ENCODE results near the gene PRSS2. TPM values are rescaled to one million over a fixed set of nuclear protein-coding genes. Genes with fewer than 3 reads are reported as not detected.

The PRSS2 gene
- total RNA-seq, 1 experiment from 2014 or later = 0.40 TPM

- peaks cover 25% of the 10 kb centered on the region for H3K4me1 ChIP-seq (ENCODE audit: insufficient read depth, low read length)
- no peak for TF ChIP-seq EZH2 (IDR thresholded peaks at IDR 0.05; ENCODE audit: low read length, unreplicated experiment)
- TF ChIP-seq EZH2phosphoT487 (IDR thresholded peaks at IDR 0.05; ENCODE audit: borderline replicate concordance, low read length) = no peak
- intact Hi-C loops (cut with micrococcal nuclease) = no loop called here
These were observed 1.3 kb downstream of the PRSS2 start for GRCh38 chr7:142772051-142772450.

GRCh38 chr7:142772673-142773072, 1.9 kb downstream of the PRSS2 start:
- Histone ChIP-seq H3K9me2 (replicated peaks; ENCODE audit: low read length) (no peaks in the 10 kb centered on the region), H3K27ac (ENCODE audit: low read length) (no peak overlapping the region), H3F3A (ENCODE audit: low read length, unreplicated experiment) (peaks cover 3% of the 10 kb centered on the region), H4K20me1 (ENCODE audit: low read length) (no peaks in the 10 kb centered on the region), H3K79me2 (ENCODE audit: low read length) (no peaks in the 10 kb centered on the region), H3K4me3 (ENCODE audit: low read length) (no peak overlapping the region), H3K36me3 (ENCODE audit: low read depth, low read length) (no peaks in the 10 kb centered on the region), H3K4me2 (ENCODE audit: low read length) (no peak overlapping the region), H3K9ac (ENCODE audit: low read length) (no peak overlapping the region), H2AFZ (ENCODE audit: low read length) (no peak overlapping the region), H3K27me3 (ENCODE audit: low read length) (peaks cover 5% of the 10 kb centered on the region), H3K9me3 (ENCODE audit: low read length) (no peaks in the 10 kb centered on the region), H3K4me1 (ENCODE audit: insufficient read depth, low read length) (peaks cover 25% of the 10 kb centered on the region)
- DNase-seq (no peak), ATAC-seq (no peak)
- ChIA-PET CTCF (no interaction called here), POLR2A (ENCODE audit: unreplicated experiment) (no interaction called here)
- BruUV-seq (replicated peaks) = no TSS peak
- intact Hi-C loops (cut with micrococcal nuclease) = no loop called here
- TF ChIP-seq EZH2phosphoT487 (IDR thresholded peaks at IDR 0.05; ENCODE audit: borderline replicate concordance, low read length) = no peak
- TF ChIP-seq EZH2 (IDR thresholded peaks at IDR 0.05; ENCODE audit: low read length, unreplicated experiment) = no peak
- no peak for TF ChIP-seq CTCF (conservative IDR thresholded peaks at IDR 0.05; ENCODE audit: low read depth, low read length)

More at GRCh38 chr7:142772051-142772450, 1.3 kb downstream of the PRSS2 start:
- peaks cover 11% of the 10 kb centered on the region for H3K27me3 ChIP-seq (ENCODE audit: low read length)
- peaks cover 3% of the 10 kb centered on the region for H3F3A ChIP-seq (ENCODE audit: low read length, unreplicated experiment)
- H3K9me3 ChIP-seq (ENCODE audit: low read length) = no peaks in the 10 kb centered on the region
- DNase-seq (no peak), ATAC-seq (no peak)
- H3K79me2 ChIP-seq (ENCODE audit: low read length) = no peaks in the 10 kb centered on the region
- H3K4me2 ChIP-seq (ENCODE audit: low read length) = no peak overlapping the region
- POLR2A ChIA-PET (ENCODE audit: unreplicated experiment) = interaction anchor here (0.6 kb wide), 1 partner anchor 642 kb away, joined by 4 read pairs; no protein-coding TSS in a partner anchor
- H3K9ac ChIP-seq (ENCODE audit: low read length) = no peak overlapping the region
- no peak overlapping the region for H3K4me3 ChIP-seq (ENCODE audit: low read length)
- H3K36me3 ChIP-seq (ENCODE audit: low read depth, low read length) = no peaks in the 10 kb centered on the region
- no peaks in the 10 kb centered on the region for H4K20me1 ChIP-seq (ENCODE audit: low read length)
- CTCF ChIA-PET = no interaction called here
- H2AFZ ChIP-seq (ENCODE audit: low read length) = no peak overlapping the region
- no peaks in the 10 kb centered on the region for H3K9me2 ChIP-seq (replicated peaks; ENCODE audit: low read length)
- H3K27ac ChIP-seq (ENCODE audit: low read length) = no peak overlapping the region
- BruUV-seq (replicated peaks) = no TSS peak

GRCh38 chr7:142773230-142773629, 2.5 kb downstream of the PRSS2 start:
- no peak for DNase-seq
- ChIA-PET CTCF (no interaction called here), POLR2A (ENCODE audit: unreplicated experiment) (no interaction called here)
- Histone ChIP-seq H3K4me2 (ENCODE audit: low read length) (no peak overlapping the region), H3F3A (ENCODE audit: low read length, unreplicated experiment) (peaks cover 3% of the 10 kb centered on the region), H3K27me3 (ENCODE audit: low read length) (no peaks in the 10 kb centered on the region), H3K9me2 (replicated peaks; ENCODE audit: low read length) (no peaks in the 10 kb centered on the region), H3K79me2 (ENCODE audit: low read length) (no peaks in the 10 kb centered on the region), H3K4me1 (ENCODE audit: insufficient read depth, low read length) (peaks cover 25% of the 10 kb centered on the region), H4K20me1 (ENCODE audit: low read length) (no peaks in the 10 kb centered on the region), H3K4me3 (ENCODE audit: low read length) (no peak overlapping the region), H3K9me3 (ENCODE audit: low read length) (no peaks in the 10 kb centered on the region), H3K9ac (ENCODE audit: low read length) (no peak overlapping the region), H2AFZ (ENCODE audit: low read length) (no peak overlapping the region), H3K27ac (ENCODE audit: low read length) (no peak overlapping the region), H3K36me3 (ENCODE audit: low read depth, low read length) (no peaks in the 10 kb centered on the region)
- no peak for ATAC-seq
- TF ChIP-seq CTCF (conservative IDR thresholded peaks at IDR 0.05; ENCODE audit: low read depth, low read length) (no peak), EZH2phosphoT487 (IDR thresholded peaks at IDR 0.05; ENCODE audit: borderline replicate concordance, low read length) (no peak), EZH2 (IDR thresholded peaks at IDR 0.05; ENCODE audit: low read length, unreplicated experiment) (no peak)
- intact Hi-C loops (cut with micrococcal nuclease) = no loop called here
- BruUV-seq (replicated peaks) = no TSS peak
